ENCODE measurements around the gene TRIP10.

DNA sequence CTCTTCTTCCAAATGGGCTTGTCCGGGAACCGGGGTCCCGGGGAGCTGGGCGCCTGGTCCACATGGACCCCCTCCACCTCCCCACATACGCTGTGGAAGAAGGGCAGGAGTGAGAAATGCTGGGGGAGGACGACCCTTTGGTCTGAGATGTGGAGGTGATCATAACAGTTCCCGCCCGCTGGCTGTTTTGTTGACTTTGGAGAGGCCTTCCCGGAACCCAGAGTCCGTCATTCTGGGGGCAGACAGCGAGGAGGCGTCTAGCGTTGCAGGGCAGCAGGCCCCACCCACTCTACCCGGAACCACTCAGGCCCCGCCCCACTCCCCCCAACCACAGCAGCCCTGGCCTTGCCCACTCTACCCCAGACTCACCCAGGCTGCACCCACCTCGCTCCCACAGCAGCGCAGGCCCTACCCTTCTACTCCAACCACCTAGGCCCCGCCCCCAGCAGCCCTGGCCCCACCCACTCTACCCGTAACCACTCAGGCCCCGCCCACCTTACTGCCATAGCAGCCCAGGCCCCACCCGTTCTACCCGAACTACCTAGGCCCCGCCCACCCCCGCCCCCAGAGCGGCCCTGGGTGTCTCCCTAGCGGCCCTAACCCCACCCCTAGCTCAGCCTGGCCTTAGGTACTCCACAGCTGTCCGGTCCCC lies 9.2 kb upstream of the TRIP10 start:
- TF ChIP-seq EP300 (conservative IDR thresholded peaks at IDR 0.05; ENCODE audit: poor library complexity, severe bottlenecking) (no peak), CTCF (IDR thresholded peaks at IDR 0.05; ENCODE audit: poor library complexity, severe bottlenecking) (no peak), RAD21 (conservative IDR thresholded peaks at IDR 0.05) (no peak), SMC3 (conservative IDR thresholded peaks at IDR 0.05; ENCODE audit: poor library complexity) (no peak), EZH2 (IDR thresholded peaks at IDR 0.05; ENCODE audit: borderline replicate concordance, insufficient read depth, low read length, poor library complexity, severe bottlenecking) (no peak), TAF1 (IDR thresholded peaks at IDR 0.05; ENCODE audit: low read depth) (no peak), POLR2AphosphoS5 (IDR thresholded peaks at IDR 0.05) (no peak), MXI1 (conservative IDR thresholded peaks at IDR 0.05; ENCODE audit: poor library complexity, severe bottlenecking) (no peak)
